Measurements from ENCODE around the gene SH3RF2.
"Not testable (repeated sequence)": the region's sequence is repeated elsewhere in the genome, so short reads cannot be mapped to it uniquely, and the experiment has no call there.

SH3RF2 gene

GRCh38 chr5:145980718-145981117 lies 44.3 kb downstream of the SH3RF2 start:
- no peak for DNase-seq

GRCh38 chr5:145981589-145982571 lies 45.5 kb downstream of the SH3RF2 start:
- no peak for DNase-seq

- no peak for DNase-seq
Observed at GRCh38 chr5:145982572-145983318, 46.4 kb downstream of the SH3RF2 start.

GRCh38 chr5:145983446-145983845 lies 47.1 kb downstream of the SH3RF2 start:
- DNase-seq = no peak

- no peak for DNase-seq
Observed at GRCh38 chr5:145984072-145984471, 47.7 kb downstream of the SH3RF2 start.

GRCh38 chr5:145987856-145988255 lies 51.5 kb downstream of the SH3RF2 start:
- DNase-seq = no peak

- no peak for DNase-seq
Observed at GRCh38 chr5:145988993-145989392, 52.6 kb downstream of the SH3RF2 start.

- no peak for DNase-seq
Observed at GRCh38 chr5:145989428-145989827, 53.0 kb downstream of the SH3RF2 start.

- DNase-seq = no peak
Observed at GRCh38 chr5:145990170-145990569, 53.8 kb downstream of the SH3RF2 start.

- DNase-seq = no peak
Observed at GRCh38 chr5:145991044-145991575, 54.7 kb downstream of the SH3RF2 start.

- not testable (repeated sequence) for DNase-seq
Observed at GRCh38 chr5:145993538-145993937, 57.2 kb downstream of the SH3RF2 start.

GRCh38 chr5:145996135-145996534 lies 59.8 kb downstream of the SH3RF2 start:
- DNase-seq = no peak

- DNase-seq = no peak
Observed at GRCh38 chr5:145999208-145999607, 62.8 kb downstream of the SH3RF2 start.

- DNase-seq = no peak
Observed at GRCh38 chr5:146000072-146000471, 63.7 kb downstream of the SH3RF2 start.

GRCh38 chr5:146001544-146002190 lies 65.3 kb downstream of the SH3RF2 start:
- no peak for DNase-seq

- DNase-seq = no peak
Observed at GRCh38 chr5:146002491-146002890, 66.1 kb downstream of the SH3RF2 start.

GRCh38 chr5:146003852-146004251 lies 67.5 kb downstream of the SH3RF2 start:
- no peak for DNase-seq

GRCh38 chr5:146005264-146005663 lies 68.9 kb downstream of the SH3RF2 start:
- DNase-seq = no peak

- no peak for DNase-seq
Observed at GRCh38 chr5:146005723-146006122, 69.3 kb downstream of the SH3RF2 start.

GRCh38 chr5:146006470-146007190 lies 70.3 kb downstream of the SH3RF2 start:
- no peak for DNase-seq

- no peak for DNase-seq
Observed at GRCh38 chr5:146007270-146007669, 70.9 kb downstream of the SH3RF2 start.

- no peak for DNase-seq
Observed at GRCh38 chr5:146007989-146008388, 71.6 kb downstream of the SH3RF2 start.
